BE2C (cell line): ENCODE data around the gene SAMD10.
"Not testable (repeated sequence)": the region's sequence is repeated elsewhere in the genome, so short reads cannot be mapped to it uniquely, and the experiment has no call there.

Experiments used
- DNase-seq: peaks from one replicate; pipeline ENCODE4 v3.0.0-alpha.2; 2020
- H3K27me3 ChIP-seq: fragments of 250-450 bp; sonication (Bioruptor Pico); 2 replicates; pipeline ENCODE4 v1.5.1; 2020; ENCODE audit warnings: mild to moderate bottlenecking
- H3K36me3 ChIP-seq: fragments of 250-450 bp; sonication (Bioruptor Pico); 2 replicates; pipeline ENCODE4 v1.5.1; 2020; ENCODE audit warnings: mild to moderate bottlenecking
- H3K4me1 ChIP-seq: fragments of 250-450 bp; sonication (Bioruptor Pico); 2 replicates; pipeline ENCODE4 v1.5.1; 2020
- H3K4me3 ChIP-seq: 2 replicates; pipeline ENCODE4 v1.5.1; 2011; ENCODE audit warnings: low read depth, low read length
- H3K9me3 ChIP-seq: fragments of 250-450 bp; sonication (Bioruptor Pico); 2 replicates; pipeline ENCODE4 v1.5.1; 2020
- CTCF ChIP-seq: IDR thresholded peaks from 2 replicates; pipeline ENCODE4 v1.5.1; 2012; ENCODE audit warnings: mild to moderate bottlenecking, low read depth, low read length

Gene SAMD10

GRCh38 chr20:64023361-64024140 is 44.1 kb upstream of the SAMD10 start:
- TF ChIP-seq CTCF: no peak
- peaks cover 81% of the 10 kb centered on the region for H3K36me3 ChIP-seq

GRCh38 chr20:64022671-64023360 is 43.4 kb upstream of the SAMD10 start:
- Histone ChIP-seq H3K27me3 (no peaks in the 10 kb centered on the region), H3K4me3 (no peak overlapping the region), H3K4me1 (no peaks in the 10 kb centered on the region; the same call in 1 of the 2 replicates), H3K36me3 (peaks cover 81% of the 10 kb centered on the region), H3K9me3 (no peaks in the 10 kb centered on the region)
- no peak for TF ChIP-seq CTCF
- DNase-seq: no peak

More at GRCh38 chr20:64023361-64024140, 44.1 kb upstream of the SAMD10 start:
- no peak for DNase-seq
- Histone ChIP-seq H3K27me3 (no peaks in the 10 kb centered on the region), H3K4me1 (peaks cover 5% of the 10 kb centered on the region; the same call in 1 of the 2 replicates), H3K9me3 (no peaks in the 10 kb centered on the region), H3K4me3 (no peak overlapping the region)

GRCh38 chr20:64021124-64021975 is 41.9 kb upstream of the SAMD10 start:
- Histone ChIP-seq H3K36me3 (peaks cover 75% of the 10 kb centered on the region), H3K4me3 (no peak overlapping the region), H3K27me3 (no peaks in the 10 kb centered on the region), H3K4me1 (no peaks in the 10 kb centered on the region), H3K9me3 (no peaks in the 10 kb centered on the region)
- no peak for DNase-seq
- no peak for TF ChIP-seq CTCF

- Histone ChIP-seq H3K9me3 (no peaks in the 10 kb centered on the region), H3K4me1 (no peaks in the 10 kb centered on the region), H3K27me3 (no peaks in the 10 kb centered on the region), H3K36me3 (peaks cover 70% of the 10 kb centered on the region), H3K4me3 (no peak overlapping the region)
- no peak for DNase-seq
- TF ChIP-seq CTCF: no peak
These were observed 36.2 kb upstream of the SAMD10 start for GRCh38 chr20:64015635-64016034.

GRCh38 chr20:64012385-64013154 is 33.1 kb upstream of the SAMD10 start:
- H3K9me3 ChIP-seq, H3K27me3 ChIP-seq: not testable (repeated sequence)

GRCh38 chr20:64011366-64011779 is 31.9 kb upstream of the SAMD10 start:
- no peak for TF ChIP-seq CTCF
- DNase-seq: no peak
- no peaks in the 10 kb centered on the region for H3K9me3 ChIP-seq
- H3K4me3 ChIP-seq: no peak overlapping the region
- H3K36me3 ChIP-seq: peaks cover 78% of the 10 kb centered on the region
- H3K27me3 ChIP-seq: no peaks in the 10 kb centered on the region
- no peaks in the 10 kb centered on the region for H3K4me1 ChIP-seq

More at GRCh38 chr20:64012385-64013154, 33.1 kb upstream of the SAMD10 start:
- not testable (repeated sequence) for H3K4me1 ChIP-seq, DNase-seq, H3K4me3 ChIP-seq
- H3K36me3 ChIP-seq: peaks cover 75% of the 10 kb centered on the region
